Aorta (tissue), 5 donors: ENCODE results near the gene ZNF205. TPM values are rescaled to one million over a fixed set of nuclear protein-coding genes. Genes with fewer than 3 reads are reported as not detected.

Experiments
- ATAC-seq: fragments of 200-7000 bp; cut with Tn5 transposase; one replicate; pipeline ENCODE4 v1.9.1; 2022; ENCODE audit warnings: moderate library complexity; ENCODE audit not compliant: low FRiP score
- DNase-seq, 2 donors: peaks; one replicate each; pipeline ENCODE4 v3.0.0-alpha.2; 2020
- H3K27ac ChIP-seq, 2 donors: one replicate each; pipeline ENCODE4 v1.5.1; 2013; ENCODE audit warnings: low read length in 2 of 2, mild to moderate bottlenecking in 2 of 2, moderate library complexity in 2 of 2, control low read depth in 1 of 2, inconsistent platforms in 1 of 2, low read depth in 1 of 2
- H3K27me3 ChIP-seq, 2 donors: one replicate each; pipeline ENCODE4 v1.6.1; 2013; ENCODE audit warnings: control low read depth in 1 of 2, low read length in 1 of 2, mild to moderate bottlenecking in 1 of 2, moderate library complexity in 1 of 2; ENCODE audit not compliant: insufficient read depth in 2 of 2, control insufficient read depth in 1 of 2
- H3K36me3 ChIP-seq, 2 donors: one replicate each; pipeline ENCODE4 v1.6.1; 2013; ENCODE audit warnings: control low read depth in 1 of 2, low read length in 1 of 2, mild to moderate bottlenecking in 1 of 2; ENCODE audit not compliant: insufficient read depth in 2 of 2, control insufficient read depth in 1 of 2
- H3K4me1 ChIP-seq, 2 donors: one replicate each; pipeline ENCODE4 v1.6.1; 2013; ENCODE audit warnings: low read length in 2 of 2, control low read depth in 1 of 2, mild to moderate bottlenecking in 1 of 2, moderate library complexity in 1 of 2; ENCODE audit not compliant: insufficient read depth in 2 of 2, control insufficient read depth in 1 of 2
- H3K4me3 ChIP-seq, 2 donors: one replicate each; pipeline ENCODE4 v1.5.1; 2013; ENCODE audit warnings: low read length in 2 of 2, control low read depth in 1 of 2, mild to moderate bottlenecking in 1 of 2
- H3K9me3 ChIP-seq: one replicate; pipeline ENCODE4 v1.6.1; 2013; ENCODE audit warnings: mild to moderate bottlenecking, low read length; ENCODE audit not compliant: control insufficient read depth
- WGBS, 2 donors: extraction: QIAGEN DNeasy Blood & Tissue Kit; methylation state at CpG; one replicate each; pipeline ENCODE4 v1.1.7; 2013; 5-methylcytosine and 5-hydroxymethylcytosine counted together
- intact Hi-C, 2 donors: fragments of 100-400 bp; cut with DNase I; formaldehyde crosslinking; loops; one replicate each; pipeline versions ENCODE4 v1.14.2 to v1.15.0; 2022
- polyA plus RNA-seq, 2 donors: library from polyadenylated mRNA; stranded (reverse); fragments of 200-250 nt; gene quantifications; one replicate each; pipeline ENCODE4 v1.2.3, GENCODE V29; 2013
- total RNA-seq, 2 donors: library from RNA; stranded (reverse); fragmentation: NEBNext Ultra II Directional; extraction: Animal tissue kit (Norgen Biotek cat#: 25700); gene quantifications; one replicate each; pipeline ENCODE4 v1.2.1, GENCODE V29; 2021
- donor health status: healthy with polysubstance abuse.
- donor health status: Bipolar disorder and iron deficiency.
- donor health status: DM: no; HTN: no; CAD: no.
- donor health status: DM: no; HTN: no; CAD: no.
- donor health status: DM: yes; HTN: yes; CAD: no.

Gene ZNF205
- total and polyA plus RNA-seq, 4 donors: 7.1 to 36.6 (median 9.5) TPM

DNA sequence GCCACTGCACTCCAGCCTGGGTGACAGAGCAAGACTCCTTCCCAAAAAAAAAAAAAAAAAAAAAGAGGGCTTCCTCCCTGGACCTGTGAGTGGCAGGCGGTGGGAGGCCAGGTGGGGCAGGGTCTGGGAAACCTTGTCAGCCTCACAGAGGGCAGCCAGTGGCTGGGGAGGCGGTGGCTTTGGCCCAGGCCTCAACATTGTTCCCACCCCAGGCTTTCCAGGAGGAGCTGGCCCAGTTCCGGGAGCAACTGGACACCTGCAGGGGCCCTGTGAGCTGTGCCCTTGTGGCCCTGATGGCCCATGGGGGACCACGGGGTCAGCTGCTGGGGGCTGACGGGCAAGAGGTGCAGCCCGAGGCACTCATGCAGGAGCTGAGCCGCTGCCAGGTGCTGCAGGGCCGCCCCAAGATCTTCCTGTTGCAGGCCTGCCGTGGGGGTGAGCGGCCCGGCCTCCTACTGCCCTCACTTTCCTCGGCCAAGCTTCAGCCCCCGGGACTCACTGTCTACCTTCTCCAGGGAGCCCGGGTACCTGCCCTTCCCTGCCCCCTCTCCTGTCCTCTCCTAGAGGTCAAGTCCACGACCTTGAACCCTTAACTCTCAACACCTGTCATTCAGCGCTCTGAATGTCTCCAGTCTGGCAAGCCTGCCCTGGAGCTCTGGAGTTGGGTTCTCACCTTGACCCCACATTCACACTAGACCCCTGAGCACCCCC, 34.8 kb downstream of the ZNF205 start:
- 93 to 97% methylated on average over 15 to 16 of the region's 16 CpGs for WGBS, 2 donors
- Histone ChIP-seq H3K27me3 (no peaks in the 10 kb centered on the region), H3K36me3 (peaks cover 0 to 2% of the 10 kb centered on the region in 2 donors), H3K27ac (no peak overlapping the region), H3K4me1 (no peaks in the 10 kb centered on the region), H3K4me3 (no peak overlapping the region), H3K9me3 (no peaks in the 10 kb centered on the region)
- ATAC-seq: no peak
- peak; percentile 40 to 69 for DNase-seq
- intact Hi-C loops: no loop called here

DNA sequence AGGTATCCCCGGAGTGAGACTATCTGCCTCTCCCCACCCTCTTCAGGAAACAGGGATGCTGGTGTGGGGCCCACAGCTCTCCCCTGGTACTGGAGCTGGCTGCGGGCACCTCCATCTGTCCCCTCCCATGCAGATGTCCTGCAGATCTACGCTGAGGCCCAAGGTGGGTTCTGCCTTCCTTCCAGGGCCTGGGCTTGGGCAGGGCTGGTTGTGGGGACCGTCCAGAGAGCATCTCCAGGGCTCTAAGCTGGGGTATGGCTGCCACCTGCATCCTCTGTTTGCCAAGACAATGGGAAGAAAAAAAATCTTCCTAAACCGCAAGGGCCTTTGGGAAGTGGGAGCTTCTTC, 35.3 kb downstream of the ZNF205 start:
- intact Hi-C loops: no loop called here
- Histone ChIP-seq H3K4me1 (no peaks in the 10 kb centered on the region), H3K27ac (no peak overlapping the region), H3K36me3 (no peaks in the 10 kb centered on the region), H3K27me3 (no peaks in the 10 kb centered on the region), H3K4me3 (no peak overlapping the region), H3K9me3 (no peaks in the 10 kb centered on the region)
- ATAC-seq: no peak
- WGBS, 2 donors: 96 to 98% methylated on average over 5 of the region's 5 CpGs
- DNase-seq: peak in 1 of 2 donors; percentile 34

DNA sequence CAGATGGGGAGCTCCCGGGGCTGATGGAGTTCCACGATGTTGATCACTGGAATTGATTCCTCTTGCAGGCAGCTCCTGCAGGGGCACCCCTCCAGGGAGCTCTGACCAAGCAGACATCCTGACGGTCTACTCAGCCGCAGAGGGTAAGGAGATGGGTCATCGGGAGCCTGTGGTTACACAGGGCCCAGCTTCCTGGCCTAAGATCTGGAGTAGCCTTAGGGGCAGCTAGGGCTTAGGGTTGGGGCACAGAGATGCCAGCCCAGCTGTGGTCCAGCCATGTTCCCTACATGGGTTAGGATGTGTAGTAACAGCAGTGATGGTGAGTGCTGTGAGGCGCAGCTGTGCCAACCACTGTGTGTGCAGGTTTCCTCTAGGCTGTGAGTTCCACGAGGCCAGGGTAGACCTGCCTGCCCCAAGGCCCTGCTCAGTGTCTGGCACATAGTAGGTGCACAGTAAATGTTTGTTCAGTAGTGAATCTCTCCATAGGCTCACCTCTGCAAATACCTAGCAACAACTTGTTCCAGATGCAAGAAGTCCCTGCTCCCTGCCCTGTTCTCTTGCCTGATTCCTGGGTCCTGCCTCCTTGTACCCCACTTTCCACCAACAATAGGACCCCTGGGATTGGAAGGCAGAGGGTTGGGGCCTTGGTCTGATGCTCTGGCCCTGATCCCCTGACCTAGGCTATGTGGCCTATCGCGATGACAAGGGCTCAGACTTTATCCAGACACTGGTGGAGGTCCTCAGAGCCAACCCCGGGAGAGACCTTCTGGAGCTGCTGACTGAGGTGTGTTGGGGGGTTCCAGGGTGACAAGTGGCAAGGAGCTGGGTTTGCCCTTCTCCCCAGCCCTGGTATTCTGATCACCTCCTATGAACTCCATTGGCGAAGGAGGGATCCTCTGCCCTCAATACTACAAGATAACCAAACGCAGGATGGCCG, 36.1 kb downstream of the ZNF205 start:
- Histone ChIP-seq H3K9me3 (no peaks in the 10 kb centered on the region), H3K27me3 (no peaks in the 10 kb centered on the region), H3K27ac (no peak overlapping the region), H3K36me3 (no peaks in the 10 kb centered on the region), H3K4me1 (no peaks in the 10 kb centered on the region), H3K4me3 (no peak overlapping the region)
- ATAC-seq (no peak), DNase-seq (peak in 1 of 2 donors; percentile 36)
- intact Hi-C loops: no loop called here
- WGBS, 2 donors: 97% methylated on average over 13 of the region's 13 CpGs

- whole genome bisulfite sequencing, 2 donors: 94 to 95% methylated on average over 6 of the region's 6 CpGs
- Histone ChIP-seq H3K4me1 (no peaks in the 10 kb centered on the region), H3K36me3 (no peaks in the 10 kb centered on the region), H3K9me3 (no peaks in the 10 kb centered on the region), H3K27me3 (no peaks in the 10 kb centered on the region), H3K4me3 (no peak overlapping the region), H3K27ac (no peak overlapping the region)
- intact Hi-C loops: no loop called here
- DNase-seq (peak in 1 of 2 donors; percentile 48), ATAC-seq (no peak)
Measured at GRCh38 chr16:3149193-3149530, 36.8 kb downstream of the ZNF205 start.

DNA sequence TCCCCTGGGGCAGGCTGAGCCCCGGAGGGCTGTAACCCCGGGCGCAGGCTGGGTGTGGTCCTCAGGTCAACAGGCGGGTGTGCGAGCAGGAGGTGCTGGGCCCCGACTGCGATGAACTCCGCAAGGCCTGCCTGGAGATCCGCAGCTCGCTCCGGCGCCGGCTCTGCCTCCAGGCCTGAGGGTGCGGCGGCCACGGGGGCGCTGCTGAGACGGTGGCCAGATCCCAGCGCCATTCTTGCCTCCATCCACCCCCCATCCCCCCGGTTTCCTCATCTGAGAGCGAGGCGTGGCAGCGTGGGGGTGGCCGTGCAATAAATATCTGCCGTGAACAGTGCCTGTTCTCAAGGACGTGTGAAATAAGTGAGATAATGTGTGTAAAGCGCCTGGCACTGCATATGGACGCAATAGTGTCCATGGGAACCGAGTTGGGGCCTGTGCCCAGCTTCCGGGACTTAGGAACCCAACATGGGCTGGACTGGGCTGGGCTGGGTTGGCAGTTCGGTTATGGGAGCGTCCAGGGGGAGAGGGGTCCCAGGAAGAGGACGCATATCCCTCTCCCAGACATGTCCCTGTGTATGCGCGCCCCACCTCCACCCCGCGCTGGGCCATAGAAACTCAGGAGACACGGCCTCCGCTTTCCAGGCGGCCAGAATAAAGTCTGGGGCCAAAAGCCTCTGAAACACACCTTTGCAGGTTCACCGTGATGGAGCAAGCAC, 37.4 kb downstream of the ZNF205 start:
- Histone ChIP-seq H3K4me3 (peak overlapping the region; percentile 37 to 60), H3K4me1 (no peaks in the 10 kb centered on the region), H3K36me3 (no peaks in the 10 kb centered on the region), H3K27ac (peak overlapping the region in 1 of 2 donors; percentile 70), H3K9me3 (no peaks in the 10 kb centered on the region), H3K27me3 (no peaks in the 10 kb centered on the region)
- WGBS, 2 donors: 16 to 17% methylated on average over 41 of the region's 41 CpGs
- DNase-seq (peak; percentile 80 to 87), ATAC-seq (peak; percentile 50)
- intact Hi-C loops: no loop called here

DNA sequence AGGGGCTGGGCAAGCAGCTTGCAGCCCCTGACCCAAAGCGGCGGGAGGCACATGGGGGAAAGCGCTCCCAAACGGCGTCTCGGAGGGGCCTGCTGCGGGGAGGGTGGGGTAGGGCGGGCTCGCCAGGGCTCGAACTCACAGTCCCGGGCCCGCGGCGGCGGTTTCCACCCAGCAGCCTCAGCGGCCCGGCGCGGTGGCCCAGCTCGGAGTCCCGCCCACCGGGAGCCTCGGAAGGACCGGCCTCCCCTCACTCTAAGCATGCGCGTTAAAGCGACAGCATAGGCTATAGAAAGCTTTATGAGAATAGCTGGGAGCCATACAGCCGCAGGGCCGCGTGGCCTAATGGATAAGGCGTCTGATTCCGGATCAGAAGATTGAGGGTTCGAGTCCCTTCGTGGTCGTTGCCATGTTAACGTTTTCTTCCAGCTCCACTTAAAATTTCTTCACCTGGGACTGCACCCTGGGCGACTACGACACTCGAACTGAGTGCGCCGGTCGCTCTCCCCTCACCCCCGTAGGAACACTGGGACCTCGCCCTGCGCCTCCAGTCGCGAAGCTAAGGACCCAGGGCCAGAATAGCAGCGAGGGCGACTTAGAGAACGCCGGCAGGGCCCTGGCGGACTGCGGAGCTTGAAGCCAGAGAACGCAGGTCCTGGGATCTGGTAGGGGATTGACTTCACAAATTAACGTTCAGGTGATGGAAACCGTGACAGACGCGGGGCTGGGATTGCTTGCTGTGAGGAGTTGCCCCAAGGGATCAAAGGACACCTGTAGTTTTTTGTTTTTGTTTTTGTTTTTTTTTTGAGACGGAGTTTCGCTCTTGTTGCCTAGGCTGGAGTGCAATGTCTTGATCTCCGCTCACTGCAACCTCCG, 38.2 kb downstream of the ZNF205 start:
- DNase-seq (peak; percentile 97), ATAC-seq (peak; percentile 96)
- peak overlapping the region in 1 of 2 donors; percentile 83 for H3K27ac ChIP-seq
- H3K9me3 ChIP-seq: no peaks in the 10 kb centered on the region
- H3K4me1 ChIP-seq: no peaks in the 10 kb centered on the region
- H3K36me3 ChIP-seq: no peaks in the 10 kb centered on the region
- peak overlapping the region; percentile 37 to 60 for H3K4me3 ChIP-seq
- H3K27me3 ChIP-seq: no peaks in the 10 kb centered on the region
- intact Hi-C loops: no loop called here
- 1% methylated on average over 58 to 62 of the region's 62 CpGs for WGBS, 2 donors

DNA sequence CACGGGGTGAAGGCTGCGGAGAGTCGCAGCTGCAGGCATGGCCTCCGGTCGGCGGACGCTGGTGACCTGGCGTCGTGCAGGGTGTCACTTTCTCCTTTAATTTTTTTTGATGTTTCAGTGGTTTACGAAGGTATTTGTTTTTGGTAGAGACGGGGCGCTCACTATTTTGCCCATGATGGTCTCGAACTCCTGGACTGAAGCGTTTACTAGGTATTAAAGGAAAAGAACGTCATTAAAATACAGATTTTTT, 39.6 kb downstream of the ZNF205 start:
- no peaks in the 10 kb centered on the region for H3K9me3 ChIP-seq
- peak; percentile 33 to 69 for DNase-seq
- no peaks in the 10 kb centered on the region for H3K4me1 ChIP-seq
- WGBS, 2 donors: 3 to 5% methylated on average over 15 of the region's 15 CpGs
- intact Hi-C loops: no loop called here
- no peaks in the 10 kb centered on the region for H3K36me3 ChIP-seq
- no peaks in the 10 kb centered on the region for H3K27me3 ChIP-seq
- ATAC-seq: no peak
- H3K4me3 ChIP-seq: no peak overlapping the region
- no peak overlapping the region for H3K27ac ChIP-seq

GRCh38 chr16:3152277-3152990, 40.0 kb downstream of the ZNF205 start:
- WGBS, 2 donors: 1% methylated on average over 42 of the region's 42 CpGs
- H3K4me3 ChIP-seq: no peak overlapping the region
- H3K27me3 ChIP-seq: no peaks in the 10 kb centered on the region
- intact Hi-C loops: no loop called here
- peak; percentile 84 for ATAC-seq
- H3K36me3 ChIP-seq: no peaks in the 10 kb centered on the region
- H3K4me1 ChIP-seq: no peaks in the 10 kb centered on the region
- no peak overlapping the region for H3K27ac ChIP-seq
- H3K9me3 ChIP-seq: no peaks in the 10 kb centered on the region
- peak; percentile 90 to 94 for DNase-seq
